ENCODE data around the gene NR4A1.

Gene NR4A1

DNA sequence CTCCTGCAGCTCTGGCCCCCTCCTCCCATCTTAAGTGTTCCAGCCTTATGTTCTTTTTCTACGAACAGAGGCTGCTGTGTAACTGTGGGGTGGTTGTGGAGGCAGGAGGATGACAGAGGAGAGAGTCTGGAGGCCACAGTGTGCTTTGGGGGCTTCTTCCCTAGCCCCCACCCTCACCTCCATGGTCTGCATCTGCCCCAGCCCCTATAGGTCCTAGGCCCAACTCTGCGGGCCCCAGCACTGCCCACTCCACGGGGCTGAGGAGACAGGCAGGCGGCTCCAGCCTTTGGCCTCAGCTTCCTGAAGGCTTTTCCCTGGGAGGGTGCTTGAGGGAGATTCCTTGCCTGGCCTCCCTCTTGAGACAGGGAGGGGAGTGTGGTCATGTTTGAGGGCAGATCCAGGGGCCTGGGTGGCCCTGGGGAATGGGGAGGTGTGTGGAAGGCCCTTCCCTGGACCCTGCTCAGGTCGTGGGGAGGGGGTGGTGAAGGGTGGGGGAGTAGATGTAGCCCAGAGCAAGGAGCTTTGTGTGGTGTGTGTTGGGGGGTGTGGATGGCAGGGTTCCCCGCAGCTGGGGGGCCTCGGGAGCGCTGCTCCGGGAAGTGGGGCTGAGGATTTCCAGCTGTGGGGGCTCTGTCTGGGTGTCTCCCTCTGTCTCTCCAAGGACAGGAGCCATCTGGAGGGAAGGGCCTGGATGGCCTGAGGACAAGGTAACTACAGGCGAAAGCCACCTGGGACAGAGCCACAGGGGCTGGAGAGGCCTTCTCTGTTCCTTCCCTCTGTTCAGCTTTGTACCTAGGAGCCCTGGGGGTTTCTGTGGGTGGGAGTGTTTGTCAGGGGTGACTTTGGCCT is 29.4 kb downstream of the NR4A1 start:
- Histone ChIP-seq H3K4me3 (no peak overlapping the region), H3K27ac (no peak overlapping the region), H3K9me3 (ENCODE audit: low read depth, low read length) (no peaks in the 10 kb centered on the region), H3K36me3 (ENCODE audit: insufficient read depth, low read length) (peaks cover 18% of the 10 kb centered on the region; the same call in 1 of the 2 replicates), H3K9ac (ENCODE audit: insufficient read length) (no peak overlapping the region)
- no peak for DNase-seq (ENCODE audit: low read depth, low spot score)
- TF ChIP-seq POLR2AphosphoS5 (IDR thresholded peaks at IDR 0.05; ENCODE audit: borderline replicate concordance, low read depth, low read length) (no peak), EZH2 (IDR thresholded peaks at IDR 0.05) (no peak), FOXP2 (optimal IDR thresholded peaks at IDR 0.05; ENCODE audit: control extremely low read depth, extremely low read length, insufficient read depth) (no peak)

DNA sequence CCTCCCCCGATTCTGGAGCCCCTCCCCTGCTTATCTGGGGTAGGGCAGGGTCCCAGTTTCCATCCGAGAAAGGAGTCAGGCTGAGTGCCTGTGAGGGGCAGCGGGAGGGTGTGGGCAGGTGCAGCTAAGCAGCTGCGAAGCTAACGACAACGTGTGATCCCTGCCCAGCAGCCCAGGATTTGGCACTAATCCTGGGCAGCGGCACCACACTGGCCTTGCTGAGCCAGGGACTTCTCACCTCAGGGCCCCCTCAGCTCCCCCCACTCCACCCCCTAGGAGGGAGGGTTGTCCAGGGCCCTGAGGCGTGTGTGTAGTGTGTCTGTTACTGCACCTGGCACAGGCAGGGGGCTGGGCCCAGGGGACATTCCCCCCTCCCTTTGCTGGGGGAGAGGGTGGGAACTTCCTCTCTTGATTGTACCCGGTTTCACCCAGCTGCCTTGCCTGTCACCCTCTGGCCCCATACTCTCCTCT is 30.1 kb downstream of the NR4A1 start:
- Histone ChIP-seq H3K36me3 (ENCODE audit: insufficient read depth, low read length) (peaks cover 13% of the 10 kb centered on the region; the same call in 1 of the 2 replicates), H3K9me3 (ENCODE audit: low read depth, low read length) (no peaks in the 10 kb centered on the region), H3K27ac (no peak overlapping the region), H3K9ac (ENCODE audit: insufficient read length) (no peak overlapping the region), H3K4me3 (no peak overlapping the region)
- no peak for TF ChIP-seq EZH2 (IDR thresholded peaks at IDR 0.05)
- no peak for DNase-seq (ENCODE audit: low read depth, low spot score)

GRCh38 chr12:52082026-52082668 is 30.9 kb downstream of the NR4A1 start:
- Histone ChIP-seq H3K4me3 (no peak overlapping the region), H3K9me3 (ENCODE audit: low read depth, low read length) (no peaks in the 10 kb centered on the region), H3K36me3 (ENCODE audit: insufficient read depth, low read length) (peaks cover 6% of the 10 kb centered on the region; the same call in 1 of the 2 replicates), H3K9ac (ENCODE audit: insufficient read length) (no peak overlapping the region), H3K27ac (no peak overlapping the region)
- TF ChIP-seq POLR2AphosphoS5 (IDR thresholded peaks at IDR 0.05; ENCODE audit: borderline replicate concordance, low read depth, low read length): no peak
- no peak for DNase-seq (ENCODE audit: low read depth, low spot score)

DNA sequence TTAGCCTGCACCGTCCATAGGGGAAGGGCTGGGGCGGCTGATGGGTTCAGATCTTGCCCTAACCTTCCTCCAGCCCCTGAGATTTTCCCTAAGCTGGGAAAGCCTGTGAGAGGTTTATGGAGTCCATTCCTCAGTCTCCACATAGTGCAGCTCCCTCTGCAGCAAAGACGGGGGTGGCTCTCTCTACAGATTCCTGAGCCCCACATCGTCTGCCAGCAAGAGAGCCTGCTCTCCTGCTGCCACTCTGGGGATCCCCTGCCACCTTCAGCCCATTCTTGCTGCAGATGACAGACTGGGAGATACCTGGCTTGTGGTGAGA is 31.4 kb downstream of the NR4A1 start:
- Histone ChIP-seq H3K36me3 (ENCODE audit: insufficient read depth, low read length) (peaks cover 5% of the 10 kb centered on the region; the same call in 1 of the 2 replicates), H3K27ac (no peak overlapping the region), H3K4me3 (no peak overlapping the region), H3K9me3 (ENCODE audit: low read depth, low read length) (no peaks in the 10 kb centered on the region), H3K9ac (ENCODE audit: insufficient read length) (no peak overlapping the region)
- no peak for DNase-seq (ENCODE audit: low read depth, low spot score)
- TF ChIP-seq FOXP2 (optimal IDR thresholded peaks at IDR 0.05; ENCODE audit: control extremely low read depth, extremely low read length, insufficient read depth) (no peak), EZH2 (IDR thresholded peaks at IDR 0.05) (no peak), POLR2AphosphoS5 (IDR thresholded peaks at IDR 0.05; ENCODE audit: borderline replicate concordance, low read depth, low read length) (no peak)

GRCh38 chr12:52082988-52083637 is 31.9 kb downstream of the NR4A1 start:
- H3K4me3 ChIP-seq: 0 out of 2 replicates have a peak overlapping the region, but pooled peaks have one; percentile 25
- no peak for DNase-seq (ENCODE audit: low read depth, low spot score)
- no peaks in the 10 kb centered on the region for H3K9me3 ChIP-seq (ENCODE audit: low read depth, low read length)
- peaks cover under 1% of the 10 kb centered on the region; the same call in 1 of the 2 replicates for H3K36me3 ChIP-seq (ENCODE audit: insufficient read depth, low read length)
- TF ChIP-seq FOXP2 (optimal IDR thresholded peaks at IDR 0.05; ENCODE audit: control extremely low read depth, extremely low read length, insufficient read depth): no peak
- no peak for TF ChIP-seq EZH2 (IDR thresholded peaks at IDR 0.05)
- TF ChIP-seq POLR2AphosphoS5 (IDR thresholded peaks at IDR 0.05; ENCODE audit: borderline replicate concordance, low read depth, low read length): no peak
- no peak overlapping the region for H3K9ac ChIP-seq (ENCODE audit: insufficient read length)
- no peak overlapping the region for H3K27ac ChIP-seq

- Histone ChIP-seq H3K36me3 (ENCODE audit: insufficient read depth, low read length) (no peaks in the 10 kb centered on the region), H3K9me3 (ENCODE audit: low read depth, low read length) (no peaks in the 10 kb centered on the region), H3K9ac (ENCODE audit: insufficient read length) (no peak overlapping the region), H3K27ac (no peak overlapping the region), H3K4me3 (no peak overlapping the region)
- TF ChIP-seq POLR2AphosphoS5 (IDR thresholded peaks at IDR 0.05; ENCODE audit: borderline replicate concordance, low read depth, low read length) (no peak), FOXP2 (optimal IDR thresholded peaks at IDR 0.05; ENCODE audit: control extremely low read depth, extremely low read length, insufficient read depth) (no peak), EZH2 (IDR thresholded peaks at IDR 0.05) (no peak)
- no peak for DNase-seq (ENCODE audit: low read depth, low spot score)
These were observed 32.4 kb downstream of the NR4A1 start for GRCh38 chr12:52083638-52083996.

DNA sequence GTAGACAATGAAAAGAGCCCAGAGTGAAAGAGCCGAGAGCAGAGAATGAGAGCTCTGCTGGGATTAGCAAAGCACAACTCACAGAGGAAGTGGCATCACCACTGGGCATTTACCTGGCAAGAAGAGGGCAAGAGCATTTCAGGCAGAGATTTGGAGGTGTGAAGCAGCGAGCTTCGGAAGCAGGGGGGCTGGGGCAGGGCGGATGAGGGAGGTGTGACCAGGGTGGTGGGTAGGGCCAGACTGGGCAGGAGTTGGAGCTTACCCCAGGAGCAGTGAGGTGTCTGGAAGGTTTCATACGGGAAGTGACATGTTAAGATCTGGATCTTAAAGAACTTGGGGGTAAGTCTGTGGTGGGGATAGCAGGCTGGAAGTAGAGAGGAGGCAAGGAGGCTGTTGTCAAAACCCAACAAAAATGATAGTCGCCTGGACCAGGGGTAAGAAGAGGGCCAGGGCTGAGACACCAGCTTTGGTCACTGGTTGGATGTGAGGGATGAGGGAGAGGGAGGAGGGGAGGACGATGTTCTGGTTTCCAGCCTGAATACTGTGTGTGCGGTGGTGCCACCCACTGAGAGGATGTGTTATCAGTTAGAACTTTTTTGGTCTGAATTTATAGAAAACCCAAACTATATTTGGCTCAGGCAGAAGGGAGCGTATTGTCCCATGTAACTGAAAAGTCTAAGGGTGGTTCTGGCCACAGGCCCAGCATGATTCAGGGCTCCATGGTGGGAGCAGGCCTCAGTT is 33.4 kb downstream of the NR4A1 start:
- H3K9me3 ChIP-seq (ENCODE audit: low read depth, low read length): no peaks in the 10 kb centered on the region
- DNase-seq (ENCODE audit: low read depth, low spot score): no peak
- no peak overlapping the region for H3K27ac ChIP-seq
- H3K9ac ChIP-seq (ENCODE audit: insufficient read length): no peak overlapping the region
- H3K36me3 ChIP-seq (ENCODE audit: insufficient read depth, low read length): no peaks in the 10 kb centered on the region
- no peak overlapping the region for H3K4me3 ChIP-seq
- TF ChIP-seq POLR2AphosphoS5 (IDR thresholded peaks at IDR 0.05; ENCODE audit: borderline replicate concordance, low read depth, low read length): no peak
- TF ChIP-seq FOXP2 (optimal IDR thresholded peaks at IDR 0.05; ENCODE audit: control extremely low read depth, extremely low read length, insufficient read depth): no peak
- no peak for TF ChIP-seq EZH2 (IDR thresholded peaks at IDR 0.05)

DNA sequence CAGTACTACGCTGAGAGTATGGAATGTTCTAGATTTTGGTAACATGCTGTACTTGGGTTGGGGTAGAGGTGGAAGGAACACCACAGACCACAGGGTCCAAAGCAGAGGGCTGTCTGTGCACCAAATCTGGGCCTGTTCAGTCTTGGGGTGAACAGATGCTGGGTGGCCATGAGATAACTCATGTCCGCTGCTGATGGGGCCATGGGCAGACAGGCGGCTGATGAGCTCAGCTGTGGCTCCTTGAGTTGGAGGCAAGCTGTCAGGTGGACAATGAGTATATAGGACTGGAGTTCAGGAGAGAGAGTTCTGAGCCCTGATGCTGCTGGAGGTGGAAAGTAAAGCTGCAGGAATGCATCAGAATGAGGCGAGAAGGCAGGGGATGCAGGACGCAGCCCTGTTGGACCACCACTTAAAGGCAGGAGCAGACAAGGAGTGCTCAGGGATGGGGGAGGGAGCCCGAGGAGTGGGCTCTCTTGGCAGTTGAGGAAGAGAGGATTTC is 34.5 kb downstream of the NR4A1 start:
- TF ChIP-seq EZH2 (IDR thresholded peaks at IDR 0.05) (no peak), POLR2AphosphoS5 (IDR thresholded peaks at IDR 0.05; ENCODE audit: borderline replicate concordance, low read depth, low read length) (no peak), FOXP2 (optimal IDR thresholded peaks at IDR 0.05; ENCODE audit: control extremely low read depth, extremely low read length, insufficient read depth) (no peak)
- no peak overlapping the region for H3K9ac ChIP-seq (ENCODE audit: insufficient read length)
- H3K27ac ChIP-seq: no peak overlapping the region
- no peak overlapping the region for H3K4me3 ChIP-seq
- H3K36me3 ChIP-seq (ENCODE audit: insufficient read depth, low read length): no peaks in the 10 kb centered on the region
- no peaks in the 10 kb centered on the region for H3K9me3 ChIP-seq (ENCODE audit: low read depth, low read length)
- DNase-seq (ENCODE audit: low read depth, low spot score): no peak
